ENCODE results near the gene ZNF74. TPM values are rescaled to one million over a fixed set of nuclear protein-coding genes. Genes with fewer than 3 reads are reported as not detected.
A peak's percentile ranks its signal among the peaks of the same experiment; 100 is the strongest.

Gene ZNF74
- total RNA-seq, 1 donor from 2014 or later: 28.8 TPM

GRCh38 chr22:20395907-20396287, 1.9 kb downstream of the ZNF74 start:
- H3K36me3 Mint-ChIP-seq (ENCODE audit: low read depth, unreplicated experiment): peaks cover 5% of the 10 kb centered on the region
- no peak overlapping the region for H3K27ac Mint-ChIP-seq (ENCODE audit: unreplicated experiment)
- TF ChIP-seq CTCF (IDR thresholded peaks at IDR 0.05; ENCODE audit: unreplicated experiment): no peak
- H3K4me3 Mint-ChIP-seq (ENCODE audit: unreplicated experiment): no peak overlapping the region
- H3K4me1 Mint-ChIP-seq (ENCODE audit: unreplicated experiment): peaks cover 19% of the 10 kb centered on the region
- no peak for DNase-seq (ENCODE audit: low spot score)
- H3K9me3 Mint-ChIP-seq (ENCODE audit: unreplicated experiment): no peaks in the 10 kb centered on the region
- H3K27me3 Mint-ChIP-seq (ENCODE audit: unreplicated experiment): peaks cover 22% of the 10 kb centered on the region

GRCh38 chr22:20396639-20397038, 2.7 kb downstream of the ZNF74 start:
- H3K27ac Mint-ChIP-seq (ENCODE audit: unreplicated experiment): no peak overlapping the region
- H3K9me3 Mint-ChIP-seq (ENCODE audit: unreplicated experiment): no peaks in the 10 kb centered on the region
- H3K4me1 Mint-ChIP-seq (ENCODE audit: unreplicated experiment): peaks cover 19% of the 10 kb centered on the region
- peaks cover 15% of the 10 kb centered on the region for H3K27me3 Mint-ChIP-seq (ENCODE audit: unreplicated experiment)
- TF ChIP-seq CTCF (IDR thresholded peaks at IDR 0.05; ENCODE audit: unreplicated experiment): no peak
- no peak overlapping the region for H3K4me3 Mint-ChIP-seq (ENCODE audit: unreplicated experiment)
- no peak for DNase-seq (ENCODE audit: low spot score)
- H3K36me3 Mint-ChIP-seq (ENCODE audit: low read depth, unreplicated experiment): peaks cover 5% of the 10 kb centered on the region

GRCh38 chr22:20397498-20397897, 3.5 kb downstream of the ZNF74 start:
- no peak for DNase-seq (ENCODE audit: low spot score)
- Mint-ChIP-seq H3K4me3 (ENCODE audit: unreplicated experiment) (no peak overlapping the region), H3K4me1 (ENCODE audit: unreplicated experiment) (peaks cover 19% of the 10 kb centered on the region), H3K36me3 (ENCODE audit: low read depth, unreplicated experiment) (peaks cover 5% of the 10 kb centered on the region), H3K9me3 (ENCODE audit: unreplicated experiment) (no peaks in the 10 kb centered on the region), H3K27me3 (ENCODE audit: unreplicated experiment) (peaks cover 14% of the 10 kb centered on the region), H3K27ac (ENCODE audit: unreplicated experiment) (no peak overlapping the region)
- no peak for TF ChIP-seq CTCF (IDR thresholded peaks at IDR 0.05; ENCODE audit: unreplicated experiment)

- DNase-seq (ENCODE audit: low spot score): no peak
- no peak overlapping the region for H3K27ac Mint-ChIP-seq (ENCODE audit: unreplicated experiment)
- H3K4me1 Mint-ChIP-seq (ENCODE audit: unreplicated experiment): peaks cover 22% of the 10 kb centered on the region
- H3K9me3 Mint-ChIP-seq (ENCODE audit: unreplicated experiment): no peaks in the 10 kb centered on the region
- TF ChIP-seq CTCF (IDR thresholded peaks at IDR 0.05; ENCODE audit: unreplicated experiment): no peak
- peaks cover 14% of the 10 kb centered on the region for H3K27me3 Mint-ChIP-seq (ENCODE audit: unreplicated experiment)
- peaks cover 9% of the 10 kb centered on the region for H3K36me3 Mint-ChIP-seq (ENCODE audit: low read depth, unreplicated experiment)
- H3K4me3 Mint-ChIP-seq (ENCODE audit: unreplicated experiment): no peak overlapping the region
Observed at GRCh38 chr22:20398420-20398819, 4.5 kb downstream of the ZNF74 start.

GRCh38 chr22:20399866-20400605, 6.1 kb downstream of the ZNF74 start:
- H3K9me3 Mint-ChIP-seq (ENCODE audit: unreplicated experiment): no peaks in the 10 kb centered on the region
- TF ChIP-seq CTCF (IDR thresholded peaks at IDR 0.05; ENCODE audit: unreplicated experiment): no peak
- peaks cover 19% of the 10 kb centered on the region for H3K4me1 Mint-ChIP-seq (ENCODE audit: unreplicated experiment)
- no peak overlapping the region for H3K4me3 Mint-ChIP-seq (ENCODE audit: unreplicated experiment)
- peak overlapping the region; percentile 7 for H3K27ac Mint-ChIP-seq (ENCODE audit: unreplicated experiment)
- H3K36me3 Mint-ChIP-seq (ENCODE audit: low read depth, unreplicated experiment): peaks cover 14% of the 10 kb centered on the region
- DNase-seq (ENCODE audit: low spot score): no peak
- H3K27me3 Mint-ChIP-seq (ENCODE audit: unreplicated experiment): peaks cover 11% of the 10 kb centered on the region

Data from endothelial cell (in vitro differentiated cells).